Bone marrow (tissue), 2 donors: Measurements from ENCODE around the gene PODXL.
"Not testable (repeated sequence)": the region's sequence is repeated elsewhere in the genome, so short reads cannot be mapped to it uniquely, and the experiment has no call there.

ENCODE experiments used
- DNase-seq, 2 donors: peaks; one replicate each; lab custom pipeline; 2025; lab: John Stamatoyannopoulos, UW

PODXL gene

DNA sequence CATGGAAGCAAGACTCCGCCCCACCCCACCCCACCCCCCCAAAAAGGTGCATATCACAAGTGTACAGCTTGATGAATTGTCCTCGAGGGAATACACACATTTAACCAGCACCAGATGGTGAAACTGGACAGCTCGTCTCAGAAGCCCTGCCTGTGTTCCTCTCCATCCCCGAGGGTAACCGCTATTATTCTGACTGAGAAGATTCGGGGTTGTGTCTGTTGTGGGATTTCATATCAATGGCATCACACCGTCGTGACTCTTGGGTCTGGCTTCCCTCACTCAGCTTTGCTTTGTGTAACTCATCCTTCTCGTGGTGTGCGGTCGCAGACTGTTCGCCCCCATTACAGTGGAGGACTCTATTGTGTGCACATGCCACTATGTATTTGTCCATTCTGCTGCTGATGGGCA is 18.9 kb downstream of the PODXL start:
- no peak for DNase-seq

DNA sequence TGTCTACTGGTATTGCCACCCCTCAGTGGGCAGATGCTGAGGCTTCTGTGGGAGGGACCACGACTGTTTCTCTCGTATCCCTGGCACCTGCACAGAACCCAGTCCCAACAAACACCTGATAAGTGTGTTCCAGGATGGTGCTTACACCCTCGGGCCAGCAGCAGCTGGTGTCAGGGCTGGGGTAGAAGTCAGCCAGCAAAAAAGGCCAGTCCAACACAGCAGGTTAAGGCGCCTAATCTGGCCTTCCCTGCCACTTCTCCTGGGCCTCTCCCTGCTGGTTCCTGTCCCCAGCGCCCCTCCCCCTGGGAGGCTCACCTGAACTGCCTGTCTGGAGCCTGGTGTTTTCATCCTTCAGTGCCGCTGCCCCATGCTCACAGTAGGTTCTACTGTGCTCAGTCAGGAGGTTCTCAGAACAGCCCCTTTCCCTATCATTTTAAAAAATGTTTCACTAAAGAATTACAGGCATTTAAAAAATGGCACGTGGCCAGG is 20.0 kb downstream of the PODXL start:
- no peak for DNase-seq

DNA sequence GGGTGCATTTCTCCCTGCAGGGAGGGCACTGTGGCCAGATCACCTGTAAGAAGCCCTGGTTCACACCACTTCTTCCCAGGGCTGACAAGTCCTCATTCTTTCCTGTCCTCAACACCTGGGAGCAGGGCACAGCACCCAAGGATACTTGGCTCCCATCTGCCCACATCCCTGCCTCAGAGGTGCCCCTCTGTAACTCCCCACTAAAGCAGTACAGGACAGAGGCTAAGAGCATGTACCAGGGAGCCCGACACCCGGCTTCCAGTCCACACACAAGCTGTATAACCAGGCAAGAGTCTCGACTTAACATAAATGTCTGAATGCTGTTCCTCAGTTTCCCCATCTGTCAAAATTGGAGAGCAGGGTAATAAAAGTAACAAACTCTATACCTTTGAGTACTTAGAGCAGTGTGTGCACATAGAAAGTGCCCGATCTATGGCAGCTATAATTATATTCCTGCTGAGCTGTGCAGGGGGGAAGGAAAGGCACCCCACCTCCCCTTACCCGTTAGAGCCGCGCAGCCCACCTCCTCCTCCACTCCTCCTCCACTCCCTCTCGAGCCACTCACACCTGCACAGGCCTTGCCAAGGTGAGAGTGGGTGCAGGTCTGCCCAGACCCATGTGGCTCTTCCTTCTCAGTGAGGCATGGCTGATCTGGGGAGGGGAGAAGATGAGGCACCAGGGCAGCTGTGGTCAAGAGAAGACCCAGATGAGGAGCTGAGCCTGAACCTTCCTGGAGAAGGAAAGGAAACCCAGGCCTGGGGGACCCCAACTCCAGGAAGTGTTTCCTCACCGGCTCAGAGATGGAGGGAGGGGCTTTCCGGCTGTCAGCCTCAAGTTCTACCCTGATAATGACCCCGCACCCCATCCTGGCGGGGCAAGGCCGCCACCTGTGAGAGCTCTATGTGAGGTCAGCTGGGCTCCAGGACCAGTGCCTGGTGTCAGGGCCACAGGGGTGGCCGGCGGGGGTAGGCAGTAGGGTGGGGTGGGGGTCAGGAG is 22.6 kb downstream of the PODXL start:
- no peak for DNase-seq

DNA sequence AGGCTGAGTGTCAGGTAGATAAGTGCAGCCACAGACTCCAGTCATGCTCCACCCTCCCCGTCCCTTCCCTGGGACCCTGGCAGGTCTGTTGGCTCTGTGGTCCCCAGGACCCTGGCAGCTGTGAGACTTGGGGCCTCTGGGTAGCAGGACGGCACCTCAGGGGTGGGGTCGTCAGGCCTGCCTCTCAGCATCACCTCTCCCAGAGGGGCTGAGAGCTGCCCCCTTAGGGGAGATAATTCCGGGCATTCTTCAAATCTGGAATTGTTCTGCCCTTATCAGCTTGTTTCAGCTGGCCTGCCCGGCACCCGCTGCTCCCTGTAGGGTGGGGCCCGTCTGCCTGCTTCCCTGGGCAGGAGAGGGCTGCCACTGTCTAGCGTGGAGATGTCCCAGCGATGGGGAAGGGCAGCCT is 23.3 kb downstream of the PODXL start:
- no peak for DNase-seq

DNA sequence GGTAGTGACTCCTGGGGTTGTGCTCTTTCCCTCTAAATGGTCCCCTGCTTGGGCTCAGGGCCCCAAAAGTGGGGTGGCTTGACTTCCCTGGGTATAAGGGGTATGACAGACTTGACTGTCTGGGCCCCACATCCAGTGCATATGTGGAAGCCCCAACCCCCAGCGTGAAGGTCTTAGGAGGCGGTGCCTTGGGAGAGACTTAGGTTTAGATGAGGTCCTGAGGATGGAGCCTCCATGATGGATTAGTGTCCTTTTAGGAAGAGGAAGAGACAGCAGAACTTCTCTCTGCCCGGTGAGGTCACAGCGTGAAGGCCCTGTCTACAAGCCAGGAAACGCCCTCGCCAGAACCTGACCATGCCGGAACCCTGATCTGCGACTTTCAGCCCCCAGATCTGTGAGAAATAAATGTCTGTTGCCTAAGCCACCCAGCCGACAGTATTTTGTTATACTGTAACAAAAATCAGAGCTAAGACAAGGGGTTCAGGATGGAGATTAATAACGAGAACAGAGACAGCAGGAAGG is 23.8 kb downstream of the PODXL start:
- DNase-seq = no peak

DNA sequence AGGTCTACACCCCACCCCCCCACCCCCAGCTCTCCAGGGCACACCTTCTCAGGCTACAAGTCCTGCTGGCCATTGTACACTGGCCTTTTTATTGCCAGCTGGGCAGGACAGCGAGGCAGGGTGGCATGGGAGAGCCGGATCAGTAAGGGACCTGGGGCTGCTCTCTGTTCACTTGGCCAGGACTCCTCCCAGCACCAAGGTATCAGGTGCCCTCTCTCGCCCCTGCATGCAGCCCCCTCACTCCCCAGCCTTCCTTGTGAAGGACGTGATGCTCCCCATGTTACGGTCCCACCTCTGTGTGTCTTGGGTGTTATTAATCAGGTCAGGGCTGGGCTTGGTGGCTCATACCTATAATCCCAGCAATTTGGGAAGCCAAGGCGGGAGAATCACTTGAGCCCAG is 26.3 kb downstream of the PODXL start:
- DNase-seq = no peak

DNA sequence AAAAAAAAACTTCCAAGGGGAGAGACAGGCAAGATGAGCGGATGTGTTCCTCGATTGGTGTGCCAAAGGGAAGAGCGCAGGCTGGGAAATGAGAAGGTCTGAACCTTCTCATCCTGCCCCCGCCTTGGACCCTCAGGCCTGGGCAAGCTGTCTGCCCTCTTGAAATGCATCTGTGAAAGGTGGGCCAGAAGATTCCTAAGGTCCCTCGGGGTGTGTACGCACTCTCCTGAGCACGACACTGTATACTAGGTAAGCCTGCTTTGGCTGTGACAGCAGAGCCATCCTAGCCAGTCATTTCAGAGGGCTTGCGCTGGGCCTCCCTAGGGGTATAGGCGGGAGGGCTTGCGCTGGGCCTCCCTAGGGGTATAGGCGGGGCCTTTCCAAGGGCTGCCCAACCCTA is 26.8 kb downstream of the PODXL start:
- DNase-seq = no peak

DNA sequence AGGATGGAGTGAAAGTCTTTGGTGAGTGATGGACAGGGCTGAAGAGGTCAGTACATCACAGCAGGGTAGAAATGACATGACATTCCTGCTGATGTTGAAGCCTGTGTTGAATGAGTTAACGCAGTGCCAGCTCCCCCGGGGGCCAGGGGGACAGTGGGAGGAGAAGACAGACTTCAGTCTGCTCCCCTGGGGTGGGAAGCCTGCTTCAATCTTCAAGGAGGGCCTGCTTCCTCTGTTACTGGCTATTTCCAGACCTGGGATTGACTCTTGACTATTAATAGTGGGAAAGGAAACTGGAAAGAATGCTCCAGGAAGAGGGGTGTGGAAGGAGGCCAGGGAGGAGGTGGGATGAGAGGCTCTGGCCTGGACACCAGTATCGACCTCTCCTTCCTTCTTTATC is 27.2 kb downstream of the PODXL start:
- DNase-seq = no peak

DNA sequence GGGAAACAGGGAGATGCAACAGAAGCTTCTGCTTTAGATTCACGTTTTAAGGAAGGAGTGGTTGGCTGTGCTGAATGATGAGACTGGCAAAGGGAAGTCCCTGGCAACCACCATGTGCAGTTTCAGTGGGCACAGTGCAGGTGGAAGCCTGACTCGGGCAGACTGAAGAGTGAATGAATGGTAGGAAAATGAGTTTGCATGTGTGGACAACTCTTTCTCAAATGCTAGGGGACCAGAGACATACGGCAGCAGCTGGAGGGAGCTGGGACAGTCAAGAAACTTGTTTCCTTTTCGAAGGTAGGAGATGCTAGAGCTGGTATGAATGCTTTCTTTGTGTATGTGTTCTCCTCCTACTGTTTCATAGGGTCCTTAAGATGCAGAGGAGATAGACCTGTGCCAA is 29.0 kb downstream of the PODXL start:
- peak in 1 of 2 donors; percentile 9 for DNase-seq

DNA sequence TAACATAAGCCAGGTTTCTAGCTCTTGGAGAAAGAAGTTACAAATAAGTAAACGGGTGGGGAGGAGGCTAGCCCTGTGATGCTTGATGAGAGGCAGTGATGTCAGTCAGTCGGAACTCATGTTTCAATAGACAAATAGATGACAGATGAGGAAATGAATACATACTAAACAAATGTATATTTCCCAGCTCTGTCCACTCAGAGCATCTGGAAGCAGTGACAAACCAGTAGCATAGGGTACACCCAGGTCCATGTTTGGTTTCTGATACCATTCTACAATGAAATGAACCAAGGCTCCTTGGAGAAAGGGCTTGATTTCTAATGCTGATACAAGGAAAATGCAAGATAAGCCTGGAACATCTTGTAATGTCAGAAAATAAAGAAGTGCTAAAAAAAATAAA is 30.6 kb downstream of the PODXL start:
- no peak for DNase-seq

DNA sequence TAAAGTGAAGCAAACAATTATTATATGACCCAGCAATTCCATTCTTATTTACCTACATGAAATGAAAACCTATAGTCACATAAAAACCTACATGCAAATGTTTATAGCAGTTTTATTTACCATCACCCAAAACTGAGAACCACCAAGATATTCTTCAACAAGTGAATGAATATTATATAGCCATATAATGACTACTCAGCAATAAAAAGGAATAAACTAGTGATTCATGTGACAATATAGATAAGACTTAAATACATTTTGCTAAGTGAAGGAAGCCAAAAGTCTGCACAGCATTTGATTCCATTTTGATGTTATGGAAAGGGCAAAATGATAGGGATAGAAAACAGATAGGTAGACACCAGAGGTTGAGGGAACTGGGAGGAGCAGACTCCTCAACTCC is 31.7 kb downstream of the PODXL start:
- DNase-seq = no peak

DNA sequence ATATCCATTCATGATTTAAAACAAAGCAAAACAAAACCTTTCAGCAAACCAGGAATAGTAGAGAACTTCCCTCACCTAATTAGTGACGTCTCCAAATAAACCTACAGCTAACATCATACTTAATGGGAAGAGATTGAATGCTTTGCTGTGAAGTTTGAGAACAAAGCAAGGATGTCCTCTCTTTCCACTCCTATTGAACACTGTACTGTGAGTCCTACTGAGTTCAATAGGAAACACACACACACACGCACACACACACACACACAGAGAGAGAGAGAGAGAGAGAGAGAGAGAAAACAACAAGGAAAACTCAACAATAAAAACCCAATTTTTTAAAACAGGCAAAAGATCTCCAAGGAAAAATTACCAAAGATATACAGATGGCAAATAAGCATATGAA is 32.3 kb downstream of the PODXL start:
- no peak for DNase-seq

DNA sequence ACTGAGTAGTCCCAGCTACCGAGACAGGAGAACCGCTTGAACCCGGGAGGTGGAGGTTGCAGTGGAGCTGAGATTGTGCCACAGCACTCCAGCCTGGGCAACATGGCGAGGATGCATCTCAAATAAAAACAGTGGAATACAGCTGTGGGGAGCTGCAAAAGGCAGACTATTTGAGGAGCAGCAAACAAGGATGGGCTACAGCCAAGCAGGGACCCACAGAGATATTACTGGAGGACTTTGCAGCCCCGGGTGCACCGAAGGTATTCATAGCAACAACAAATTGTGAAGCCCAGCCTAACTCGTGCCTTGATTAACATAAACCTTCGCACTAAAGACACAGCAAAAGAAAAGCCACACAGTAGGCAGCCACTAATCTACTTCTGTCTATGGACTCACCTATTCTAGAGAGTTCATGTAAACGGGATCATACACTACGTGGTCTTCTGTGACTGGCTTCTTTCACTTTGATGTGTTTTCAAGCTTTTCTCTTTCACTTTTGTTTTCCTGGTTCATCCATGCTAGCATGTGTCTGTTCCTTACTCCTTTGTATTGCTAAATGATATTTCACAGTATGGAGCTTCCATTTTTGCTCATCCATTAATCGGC is 34.0 kb downstream of the PODXL start:
- peak in 1 of 2 donors; percentile 35 for DNase-seq

DNA sequence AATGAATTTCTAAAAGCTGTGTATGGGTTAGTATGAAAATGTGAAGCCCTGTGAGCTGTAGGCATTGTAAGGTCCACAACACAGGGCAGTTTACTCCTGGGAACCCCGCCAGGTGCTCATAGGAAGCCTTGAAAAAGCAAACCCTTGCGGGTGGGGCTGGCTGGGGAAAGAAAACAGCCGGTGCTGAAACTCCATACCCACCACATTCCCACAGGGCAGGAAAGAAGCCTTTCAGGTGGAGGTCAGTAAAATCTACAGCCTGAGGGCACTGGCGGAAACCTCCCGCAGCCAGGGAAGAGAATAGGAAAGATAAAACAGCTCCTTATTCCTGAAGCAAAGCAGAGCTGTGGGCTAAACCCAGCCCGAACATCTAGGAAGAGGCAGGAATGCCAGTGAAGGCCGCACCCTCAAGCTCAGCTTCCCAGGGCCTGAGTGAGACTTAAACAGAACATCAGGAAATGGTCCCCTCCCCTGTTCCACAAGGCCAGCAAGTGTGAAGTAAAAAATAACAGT is 34.7 kb downstream of the PODXL start:
- no peak for DNase-seq

DNA sequence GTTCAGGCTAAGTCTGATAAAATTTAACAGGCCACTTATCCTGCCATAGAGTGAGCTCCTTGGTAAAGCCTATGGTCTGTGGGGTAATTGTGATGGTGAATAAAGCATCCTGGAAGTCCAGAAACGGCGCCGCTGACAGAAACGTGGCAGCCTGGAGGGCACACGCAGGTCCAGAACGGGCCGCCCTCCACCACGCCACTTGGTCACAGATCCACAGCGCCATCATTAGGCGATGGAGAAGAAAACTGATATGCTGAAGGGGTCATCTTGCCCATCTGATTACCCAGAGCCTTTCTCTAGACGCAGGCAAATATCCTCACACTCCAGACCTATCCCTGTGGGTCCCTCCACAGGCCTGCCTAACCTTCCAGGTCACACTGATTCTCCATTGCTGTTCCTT is 37.8 kb downstream of the PODXL start:
- no peak for DNase-seq

DNA sequence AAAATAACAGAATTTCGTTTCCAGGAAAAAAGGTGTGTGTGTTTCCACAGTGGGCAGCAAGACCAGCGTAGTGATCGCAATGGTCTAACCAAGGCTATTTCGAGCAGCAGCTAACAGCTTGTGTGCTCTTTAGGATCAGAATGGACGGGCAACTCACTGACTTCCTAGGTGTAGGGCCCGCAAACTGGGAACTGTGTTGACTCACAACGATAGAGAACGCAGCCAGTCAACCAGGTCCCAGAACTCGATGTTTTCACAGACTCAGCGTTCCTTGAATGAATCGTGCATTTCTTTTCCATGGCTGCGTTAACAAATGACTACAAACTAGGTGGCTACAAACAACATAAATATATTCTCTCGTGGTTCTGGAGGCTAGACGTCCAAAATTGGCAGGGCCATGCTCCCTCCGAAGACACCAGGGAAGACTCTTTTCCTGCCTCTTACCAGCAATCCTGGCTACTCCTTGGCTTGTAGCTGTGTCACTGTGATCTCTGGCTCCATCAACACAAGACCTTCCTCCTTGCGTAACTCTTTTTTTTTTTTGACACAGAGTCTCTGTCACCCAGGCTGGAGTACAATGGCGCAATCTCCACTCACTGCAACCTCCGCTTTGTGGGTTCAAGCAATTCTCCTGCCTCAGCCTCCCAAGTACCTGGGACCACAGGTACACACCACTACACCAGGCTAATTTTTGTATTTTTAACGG is 39.1 kb downstream of the PODXL start:
- DNase-seq = no peak

DNA sequence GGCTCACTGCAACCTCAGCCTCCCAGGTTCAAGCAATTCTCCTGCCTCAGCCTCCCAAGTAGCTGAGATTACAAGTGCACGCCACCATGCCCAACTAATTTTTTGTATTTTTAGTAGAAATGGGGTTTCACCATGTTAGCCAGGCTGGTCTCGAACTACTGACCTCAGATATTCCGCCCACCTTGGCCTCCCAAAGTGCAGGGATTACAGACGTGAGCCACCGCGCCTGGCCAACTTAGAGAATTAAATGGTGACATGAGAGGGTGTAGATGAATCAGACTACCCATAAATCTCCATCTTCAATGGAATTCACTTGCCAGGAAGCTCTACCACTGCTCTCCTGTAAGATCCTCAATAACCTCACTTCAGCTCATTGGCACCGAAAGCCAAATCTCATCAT is 41.0 kb downstream of the PODXL start:
- not testable (repeated sequence) for DNase-seq

DNA sequence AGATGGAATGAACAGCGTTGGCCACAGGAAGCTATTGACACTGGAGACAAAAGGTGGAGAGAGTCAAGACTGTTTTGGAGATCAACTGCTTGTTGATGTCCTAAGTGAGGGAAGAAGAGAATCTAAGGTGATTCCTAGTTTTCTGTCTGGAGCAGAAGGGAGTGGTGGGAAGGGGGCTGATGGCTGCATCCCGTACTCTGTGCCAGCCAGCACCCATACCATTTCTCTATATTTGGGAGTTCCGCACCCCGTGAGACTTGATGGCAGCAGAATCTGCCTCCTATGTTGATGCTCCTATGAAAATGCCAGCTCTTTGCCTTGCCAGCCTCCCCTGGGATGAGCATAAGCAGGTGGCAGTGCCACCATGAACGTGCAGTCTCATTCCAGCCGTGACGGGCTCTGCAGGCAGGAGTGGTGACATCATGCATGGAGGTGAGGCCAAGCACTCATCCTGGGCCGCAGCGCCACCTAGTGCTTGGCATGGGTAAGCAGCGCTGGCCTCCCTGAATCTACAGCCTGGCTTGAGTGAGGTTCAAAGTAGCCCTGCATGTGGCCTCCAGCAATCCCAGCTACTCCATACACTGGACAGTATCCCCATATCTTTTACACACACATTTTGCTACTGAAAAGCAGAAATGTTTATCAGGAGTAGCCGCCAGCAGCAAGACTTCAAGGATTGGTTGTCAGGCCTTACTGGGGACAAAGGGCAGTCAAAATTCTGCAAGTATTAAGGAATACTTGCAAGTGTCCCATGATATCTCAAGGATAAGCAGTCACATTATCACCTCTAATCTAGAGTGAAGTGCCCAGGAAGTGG is 43.0 kb downstream of the PODXL start:
- DNase-seq = peak; percentile 42 to 57

DNA sequence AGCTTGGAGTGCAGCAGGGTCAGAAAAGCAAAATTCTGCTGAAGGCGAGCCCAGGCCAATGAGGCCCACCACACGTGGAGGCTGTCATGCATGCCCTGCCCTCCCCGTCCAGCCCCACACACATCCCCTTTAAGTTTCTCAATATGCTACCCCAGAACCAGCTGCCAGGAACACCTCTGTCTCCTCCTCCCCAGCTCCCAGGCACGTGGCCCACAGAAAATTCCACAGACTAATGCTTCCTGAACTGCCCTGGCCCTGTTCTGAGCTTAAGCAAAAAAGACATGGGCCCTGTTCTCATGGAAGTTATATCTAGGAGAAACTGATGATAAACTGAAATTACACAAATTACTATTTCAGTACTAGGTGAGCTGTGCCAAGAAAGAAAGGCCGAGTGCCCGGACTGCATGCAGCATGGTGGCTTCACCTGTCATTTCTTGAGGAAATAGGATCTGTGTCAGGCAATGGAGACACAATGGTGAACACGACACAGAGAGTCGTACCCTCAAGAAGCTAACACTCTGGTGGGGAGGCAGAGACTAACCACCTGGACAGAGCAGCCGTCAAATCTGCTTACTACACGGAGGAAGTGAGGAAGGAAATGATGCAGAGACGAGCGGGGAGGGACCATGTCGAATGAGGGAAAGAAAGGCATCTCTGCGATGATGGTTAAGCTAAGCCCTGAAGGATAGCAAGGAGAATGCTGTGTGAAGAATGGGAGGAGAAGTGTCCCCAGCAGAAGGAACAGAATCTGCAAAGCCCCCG is 44.5 kb downstream of the PODXL start:
- no peak for DNase-seq

DNA sequence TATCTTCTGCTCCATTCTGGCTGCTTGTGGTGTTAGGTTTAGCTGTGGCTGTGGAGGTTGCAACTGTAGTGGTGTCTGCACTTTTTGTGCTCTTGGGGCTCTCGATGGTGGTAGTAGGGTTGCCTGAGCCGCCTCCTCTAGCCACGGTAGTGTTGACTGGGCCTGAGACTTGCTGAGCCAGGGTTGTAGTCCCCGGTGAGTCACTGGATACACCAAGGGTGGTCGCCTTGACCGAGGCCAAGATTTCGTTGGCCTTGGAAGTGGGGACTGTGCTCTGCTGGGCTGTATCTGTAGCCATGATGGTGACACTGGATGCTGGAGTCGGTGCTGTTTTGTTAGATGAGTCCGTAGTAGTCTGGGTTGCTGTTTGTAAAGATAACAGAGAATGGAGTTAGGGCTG is 45.4 kb downstream of the PODXL start:
- DNase-seq = no peak

DNA sequence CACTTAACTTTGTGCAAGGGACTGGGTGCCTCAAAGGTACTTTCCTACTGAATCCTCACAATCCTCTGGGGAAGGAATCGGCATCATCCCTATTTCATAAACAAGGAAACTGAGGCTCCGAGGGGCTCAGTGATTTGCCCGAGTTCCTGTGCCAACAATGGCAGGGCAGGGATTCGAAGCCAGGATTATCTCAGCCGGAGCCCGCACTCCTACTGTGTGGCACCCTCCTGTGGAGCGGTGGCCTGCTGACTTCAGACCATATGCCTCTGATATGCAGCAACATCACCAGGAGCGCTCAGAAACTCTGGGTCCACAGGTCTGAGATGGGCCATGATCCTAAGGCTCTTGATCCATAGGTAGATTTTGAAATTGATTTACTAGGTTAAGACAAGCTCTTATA is 46.6 kb downstream of the PODXL start:
- no peak for DNase-seq
